ENCODE data around the gene DZIP1L.
A peak's percentile ranks its signal among the peaks of the same experiment; 100 is the strongest.

Gene DZIP1L

DNA sequence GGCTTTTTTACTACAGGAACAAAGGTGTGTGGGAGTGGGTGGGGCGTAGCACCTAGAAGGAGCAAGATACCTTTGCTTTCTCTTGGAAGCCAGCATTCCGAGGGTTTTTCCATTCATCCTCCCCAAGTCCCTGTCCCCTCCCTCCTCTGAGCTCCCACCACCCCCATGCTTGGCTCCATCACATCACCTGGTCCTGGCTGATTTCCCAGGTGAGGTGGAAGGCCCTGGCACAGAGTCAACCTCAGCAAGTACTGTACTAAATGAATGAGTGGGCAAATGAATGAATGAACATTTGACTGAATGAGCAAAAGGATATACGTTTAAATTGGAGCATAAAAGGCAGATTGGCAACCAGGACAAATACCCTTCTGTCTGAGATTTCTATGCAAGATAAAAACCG, 45.4 kb downstream of the DZIP1L start:
- no peak for DNase-seq (ENCODE audit: low read depth in 4 of 4, low spot score in 1 of 4)

DNA sequence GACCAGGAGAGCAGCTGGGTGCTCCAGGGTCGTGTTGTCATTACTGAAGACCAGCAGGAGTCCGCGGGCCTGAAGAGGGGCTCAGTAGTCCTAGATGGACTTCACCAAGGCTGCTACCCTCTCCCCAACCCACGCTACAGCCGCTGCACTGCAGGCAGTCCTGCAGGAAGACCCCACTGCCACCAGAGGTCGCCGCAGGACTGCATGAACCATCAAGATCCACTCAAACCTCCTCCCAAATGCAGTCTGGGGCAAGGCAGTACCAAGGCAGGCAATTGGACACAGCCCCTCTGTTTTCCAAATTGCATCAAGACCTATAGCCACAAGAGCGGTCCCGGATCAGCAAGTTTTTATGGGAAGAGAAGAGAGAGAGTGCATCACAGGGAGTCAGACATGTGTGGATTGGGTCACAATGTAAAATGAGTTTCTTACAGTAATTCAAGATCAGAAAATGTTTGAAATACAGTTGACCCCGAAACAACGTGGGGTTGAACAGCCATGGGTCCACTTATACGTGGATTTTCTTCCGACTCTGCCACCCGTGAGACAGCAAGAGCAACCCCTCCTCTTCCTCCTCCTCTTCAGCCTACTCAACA, 46.7 kb downstream of the DZIP1L start:
- DNase-seq (ENCODE audit: low read depth in 4 of 4, low spot score in 1 of 4), result peak; percentile 63 to 70 (median 68)

DNA sequence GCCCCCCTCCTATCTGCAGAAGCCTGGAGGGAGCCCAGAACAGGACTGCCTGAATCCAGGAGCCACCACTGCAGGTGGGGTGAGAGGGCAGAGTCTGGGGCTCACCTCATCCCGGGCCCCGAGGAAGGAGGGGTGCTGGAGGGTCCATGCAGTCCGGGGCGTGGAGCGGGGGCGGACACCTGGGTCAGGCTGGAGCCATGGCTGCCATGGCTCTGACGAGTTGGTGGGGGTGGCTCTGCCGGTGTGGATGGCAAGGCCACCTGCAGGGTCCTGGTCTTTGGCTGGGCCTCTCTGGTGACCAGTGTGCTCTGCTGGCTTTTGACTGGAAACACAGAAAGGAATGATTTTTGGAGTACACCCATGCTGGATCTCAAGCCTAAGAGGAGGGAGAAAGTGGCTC, 47.4 kb downstream of the DZIP1L start:
- DNase-seq (ENCODE audit: low read depth in 4 of 4, low spot score in 1 of 4), result no peak

DNA sequence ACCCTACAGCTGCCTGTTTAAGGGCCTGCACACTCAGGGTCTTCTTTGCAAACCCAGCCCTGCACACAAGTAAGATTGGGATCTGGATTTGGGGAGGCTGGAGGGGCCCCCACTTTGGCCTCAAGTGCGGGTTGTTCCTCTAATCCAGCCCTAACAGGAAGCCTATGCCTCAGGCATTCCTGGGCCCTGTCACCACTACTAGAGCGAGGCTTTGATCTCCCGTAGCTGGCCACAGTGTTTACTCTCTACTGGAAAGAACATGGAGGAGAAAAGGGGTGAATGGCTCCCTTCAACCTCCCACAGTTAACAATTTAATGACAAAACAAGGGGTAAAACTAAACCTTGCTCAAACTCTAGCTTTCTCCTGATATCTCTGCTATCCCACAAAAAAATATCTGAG, 48.4 kb downstream of the DZIP1L start:
- no peak for DNase-seq (ENCODE audit: low read depth in 4 of 4, low spot score in 1 of 4)

- no peak for DNase-seq (ENCODE audit: low read depth in 4 of 4, low spot score in 1 of 4)
Observed at GRCh38 chr3:138066383-138066782, 49.0 kb downstream of the DZIP1L start.

DNA sequence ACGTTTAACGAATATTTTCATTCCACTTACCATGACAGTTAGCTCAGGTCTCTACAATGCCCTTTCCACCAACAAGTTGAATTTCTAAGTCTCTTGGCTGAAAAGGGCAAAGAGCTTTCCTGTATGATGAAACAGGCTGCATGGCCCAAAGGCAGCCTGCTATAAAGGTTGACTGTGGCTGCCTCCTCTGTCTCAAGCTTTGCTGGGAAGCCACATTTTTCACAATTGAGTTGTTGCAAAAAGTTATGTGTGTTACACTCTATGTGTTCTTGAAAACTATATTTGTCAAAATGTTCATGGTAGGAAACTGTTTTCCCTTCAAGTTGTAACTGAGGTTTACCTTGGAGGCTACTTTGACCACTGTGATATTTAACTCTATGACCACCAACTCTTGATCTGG, 49.5 kb downstream of the DZIP1L start:
- no peak for DNase-seq (ENCODE audit: low read depth in 4 of 4, low spot score in 1 of 4)

DNA sequence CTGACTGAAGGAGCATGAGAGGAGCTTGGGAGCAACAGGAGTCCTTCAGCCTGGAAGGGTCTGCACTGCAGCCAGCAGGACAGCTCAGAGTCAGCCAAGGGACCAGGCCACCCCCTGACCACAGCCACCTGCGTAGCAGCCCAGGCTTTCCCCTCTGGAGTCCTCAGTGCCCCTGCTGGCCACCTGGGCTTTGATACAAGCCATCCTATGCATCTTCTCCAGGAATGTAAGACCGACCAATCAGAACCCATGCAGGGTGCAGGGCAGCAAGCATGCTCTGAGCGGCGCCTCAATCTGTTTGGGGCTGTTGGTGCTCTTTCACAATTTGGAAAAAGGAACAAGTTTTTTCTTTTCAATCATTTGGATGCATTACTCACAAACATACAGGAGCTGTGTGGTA, 52.0 kb downstream of the DZIP1L start:
- no peak for DNase-seq (ENCODE audit: low read depth in 4 of 4, low spot score in 1 of 4)

DNA sequence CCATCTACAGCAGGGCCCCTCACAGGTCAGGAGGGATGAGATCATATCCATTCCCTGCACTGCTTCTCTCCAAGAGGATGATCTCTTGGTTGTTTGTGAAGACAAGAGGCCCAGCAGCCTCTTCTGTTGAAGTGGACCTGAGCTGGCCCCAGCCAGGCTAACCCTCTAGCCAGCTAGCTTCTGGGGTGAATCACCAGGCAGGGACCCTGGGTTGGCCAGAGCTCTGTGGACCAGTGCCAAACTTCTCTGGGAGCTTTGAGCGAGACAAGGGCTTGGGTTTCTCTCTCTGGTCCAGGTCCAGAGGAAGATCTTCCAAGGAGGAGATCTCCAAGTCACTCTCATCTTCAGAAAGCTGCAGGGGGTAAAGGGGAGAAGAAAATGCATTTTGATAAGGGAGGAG, 52.8 kb downstream of the DZIP1L start:
- no peak for DNase-seq (ENCODE audit: low read depth in 4 of 4, low spot score in 1 of 4)

- no peak for DNase-seq (ENCODE audit: low read depth in 4 of 4, low spot score in 1 of 4)
Observed at GRCh38 chr3:138062037-138062436, 53.4 kb downstream of the DZIP1L start.

DNA sequence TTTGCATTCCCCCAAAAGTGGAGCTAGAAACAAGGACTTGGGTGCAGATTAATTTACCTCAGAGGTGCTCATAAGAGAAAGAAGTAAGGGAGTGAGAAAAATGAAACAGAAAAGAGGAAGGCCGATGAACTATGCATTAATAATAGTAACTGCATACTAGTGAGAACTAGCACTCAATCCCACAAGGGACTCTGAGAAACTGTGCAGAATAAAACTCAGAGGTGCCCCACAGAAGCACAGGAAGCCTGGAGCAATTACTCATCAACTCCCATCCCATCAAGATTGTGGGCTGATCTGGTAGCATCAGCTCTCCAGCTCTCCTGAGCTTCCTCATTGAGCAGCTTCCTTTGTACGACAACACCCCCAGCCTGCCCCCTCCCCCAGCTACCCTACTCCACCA, 54.6 kb downstream of the DZIP1L start:
- DNase-seq (ENCODE audit: low read depth in 4 of 4, low spot score in 1 of 4), result no peak

DNA sequence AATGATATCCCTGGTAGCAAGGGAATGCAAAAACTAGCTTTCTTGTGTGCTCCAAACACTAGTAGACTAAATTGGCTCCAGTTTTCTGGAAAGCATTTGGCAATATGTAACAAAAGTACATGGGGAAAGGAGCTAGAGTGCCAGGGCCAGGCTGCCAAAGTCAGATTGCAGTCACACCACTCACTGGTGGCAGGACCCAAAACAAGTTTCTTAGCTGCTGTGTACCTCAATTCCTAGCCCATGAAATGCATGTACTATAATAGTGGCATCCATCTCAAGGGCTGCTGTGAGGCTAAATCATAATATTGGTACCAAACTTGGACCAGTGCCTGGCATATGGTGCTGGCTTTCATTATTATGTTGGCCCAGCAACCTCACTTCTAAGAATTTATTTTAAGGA, 56.1 kb downstream of the DZIP1L start:
- DNase-seq (ENCODE audit: low read depth in 4 of 4, low spot score in 1 of 4), result no peak

DNA sequence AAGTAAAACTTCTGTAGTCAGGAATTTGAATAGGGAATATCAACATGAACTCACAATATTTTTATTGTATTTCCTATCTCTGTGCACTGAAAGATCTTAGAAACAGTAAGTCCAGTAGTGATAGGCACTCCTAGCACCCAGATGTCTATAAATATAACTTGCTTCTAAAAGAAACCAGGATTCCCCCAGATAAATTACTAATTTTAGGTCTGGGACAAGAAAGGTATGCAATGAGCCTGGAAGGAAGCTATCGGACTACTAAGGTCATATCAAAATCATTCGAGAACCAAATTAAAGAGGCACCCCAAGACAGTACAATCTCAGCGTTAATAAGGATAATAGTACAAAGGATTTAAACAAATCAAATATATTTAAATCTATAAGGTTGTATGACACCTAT, 58.0 kb downstream of the DZIP1L start:
- DNase-seq (ENCODE audit: low read depth in 4 of 4, low spot score in 1 of 4), result no peak

- DNase-seq (ENCODE audit: low read depth in 4 of 4, low spot score in 1 of 4), result no peak
Observed at GRCh38 chr3:138054057-138054456, 61.4 kb downstream of the DZIP1L start.

- peak in 1 of 4 experiments; percentile 10 for DNase-seq (ENCODE audit: low read depth in 4 of 4, low spot score in 1 of 4)
Observed at GRCh38 chr3:138051947-138052802, 63.2 kb downstream of the DZIP1L start.

DNA sequence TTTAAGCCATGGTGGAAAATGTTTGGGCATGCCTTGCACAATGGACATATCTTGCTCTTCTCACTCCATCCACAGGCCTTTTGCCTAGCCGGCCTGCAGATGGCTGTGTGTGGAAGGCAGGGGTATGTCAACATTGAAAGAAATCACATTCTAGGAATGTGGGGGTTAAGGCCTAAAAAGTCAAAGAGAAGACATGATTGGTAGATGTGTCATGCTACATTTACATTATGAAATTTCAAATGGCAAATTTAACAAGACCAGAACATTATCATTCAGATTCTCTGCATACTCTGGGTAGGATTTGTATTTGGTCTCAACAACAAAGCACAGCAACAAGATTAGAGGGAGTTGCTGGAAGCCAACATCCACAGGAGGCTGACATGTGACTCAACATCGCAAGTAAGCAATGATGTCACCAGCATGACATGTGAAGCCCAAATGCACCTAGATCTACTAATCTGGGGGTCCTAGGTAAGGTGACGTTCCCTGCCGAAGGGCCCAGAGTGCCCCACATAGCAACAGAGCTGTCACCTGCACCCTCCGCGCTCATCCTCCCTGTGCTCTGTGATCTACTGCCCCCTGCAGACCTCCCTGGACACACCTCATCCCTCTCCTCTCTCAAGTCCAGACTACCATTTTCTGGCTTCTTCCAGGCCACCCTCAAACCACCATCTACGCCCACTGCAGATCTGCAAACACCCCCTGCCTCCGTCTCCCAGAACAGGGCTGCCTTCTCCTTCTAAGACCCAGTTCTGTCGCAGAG, 66.1 kb downstream of the DZIP1L start:
- no peak for DNase-seq (ENCODE audit: low read depth in 4 of 4, low spot score in 1 of 4)

DNA sequence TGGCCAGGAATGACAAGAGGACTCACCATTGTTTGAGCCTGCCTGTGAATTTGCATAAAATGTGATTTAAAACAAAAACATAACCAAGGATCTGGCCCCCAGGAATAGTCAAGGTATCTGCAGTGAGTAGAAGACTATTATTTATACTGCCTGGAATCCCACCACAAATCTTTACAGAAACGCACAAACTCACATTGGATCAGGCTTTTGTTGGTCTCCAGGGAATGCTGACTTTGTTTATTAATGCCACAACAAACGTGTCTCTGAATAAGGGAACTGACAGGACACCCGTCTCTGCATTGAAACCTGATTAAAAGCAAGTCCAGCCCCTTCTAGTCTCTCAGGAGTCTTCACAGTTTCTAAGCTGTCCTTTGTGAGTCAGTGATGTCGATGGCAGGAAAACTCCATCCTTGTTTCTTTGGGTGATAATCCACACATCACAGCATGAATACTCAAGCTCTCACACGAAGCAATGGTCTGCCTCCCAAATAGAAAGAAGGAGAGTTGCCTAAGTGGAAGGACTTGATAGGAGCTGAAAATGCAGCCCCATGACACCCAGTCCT, 67.7 kb downstream of the DZIP1L start:
- DNase-seq (ENCODE audit: low read depth in 4 of 4, low spot score in 1 of 4), result no peak

- DNase-seq (ENCODE audit: low read depth in 4 of 4, low spot score in 1 of 4), result no peak
Observed at GRCh38 chr3:138046955-138047354, 68.5 kb downstream of the DZIP1L start.

DNA sequence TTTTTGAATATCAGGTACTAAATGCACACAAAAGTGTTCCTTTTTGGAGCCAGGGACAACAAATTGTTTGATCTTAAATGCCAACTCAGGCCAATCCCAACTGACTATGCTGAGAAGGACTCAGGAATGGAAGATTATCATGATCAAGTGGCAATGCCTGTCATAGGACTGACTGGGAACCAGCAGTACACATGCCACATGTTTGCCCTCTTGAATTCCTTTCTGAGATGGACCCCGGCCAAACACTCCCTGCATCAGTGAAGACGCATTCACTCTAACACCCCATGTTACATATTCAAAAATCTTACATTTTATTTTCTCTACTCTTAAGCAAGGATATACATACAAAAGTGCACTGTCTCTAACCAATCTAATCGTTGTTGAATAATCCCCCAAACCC, 69.3 kb downstream of the DZIP1L start:
- DNase-seq (ENCODE audit: low read depth in 4 of 4, low spot score in 1 of 4), result no peak

DNA sequence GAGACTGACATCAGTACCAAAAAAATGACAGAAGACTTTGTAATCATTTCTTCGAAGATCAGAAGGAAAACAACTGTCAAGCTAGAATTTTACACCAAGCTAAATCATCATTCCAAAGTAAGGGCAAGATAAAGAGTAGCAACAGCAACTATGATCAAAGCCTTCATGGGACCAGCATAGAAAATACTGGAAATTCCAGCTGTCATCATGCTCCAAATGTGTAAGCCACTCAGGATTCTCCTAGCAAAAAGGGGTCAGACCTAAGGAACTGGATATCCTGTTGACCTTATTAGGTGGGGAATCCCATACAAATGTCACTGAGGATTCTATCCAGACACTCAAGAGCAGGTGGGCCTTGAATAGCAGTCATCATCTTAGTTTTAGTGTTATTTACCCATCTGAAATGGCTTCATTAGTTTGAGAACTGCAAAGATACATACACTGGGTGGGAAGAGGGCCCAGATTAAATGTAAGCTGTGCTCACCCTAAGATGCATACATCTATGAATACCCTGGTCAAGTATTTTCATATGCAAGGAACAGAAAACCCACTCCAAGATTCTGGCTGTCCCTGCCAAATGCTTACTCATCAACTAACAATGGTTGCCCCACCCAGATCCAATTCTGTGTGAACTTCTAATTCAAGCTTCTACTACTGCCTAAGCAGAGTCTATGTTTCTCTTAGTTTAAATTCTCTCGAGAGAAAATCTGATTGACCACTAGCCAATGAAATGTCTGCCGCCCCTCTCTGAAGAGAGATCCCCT, 72.0 kb downstream of the DZIP1L start:
- no peak for DNase-seq (ENCODE audit: low read depth in 4 of 4, low spot score in 1 of 4)

DNA sequence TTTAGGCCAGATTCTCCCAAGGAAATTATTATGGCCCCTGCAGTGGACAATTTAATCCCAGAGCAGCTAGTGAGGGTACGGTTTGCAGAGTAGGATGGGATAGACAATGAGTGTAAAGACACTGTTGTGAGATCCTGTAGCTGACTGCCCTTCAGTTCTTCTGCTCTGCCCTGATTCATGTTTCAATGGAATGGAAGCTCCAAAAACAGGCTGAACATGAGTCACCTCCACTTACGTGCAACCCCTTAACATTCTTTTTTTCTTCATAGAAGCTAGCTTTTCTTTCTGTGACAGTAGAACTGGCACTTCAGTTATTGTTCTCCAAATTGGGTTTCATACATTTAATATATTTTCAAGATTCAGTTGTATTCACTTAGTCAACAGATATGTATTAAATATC, 73.4 kb downstream of the DZIP1L start:
- DNase-seq (ENCODE audit: low read depth in 4 of 4, low spot score in 1 of 4), result no peak

Measured in stimulated activated CD4-positive, alpha-beta T cell treated with anti-CD3 and anti-CD28 coated beads, Interleukin-1b, Interleukin-23, amount 100 ng/mL, for 24 hours (primary cell).